NB4 (cell line): ENCODE data around the gene TSPAN4.

Experiments
- DNase-seq: peaks from one replicate; pipeline ENCODE4 v3.0.0; 2010; ENCODE audit warnings: low read depth
- H3K4me3 ChIP-seq: one replicate; pipeline ENCODE4 v1.5.1; 2011; ENCODE audit warnings: mild to moderate bottlenecking, low read depth, low read length, moderate library complexity
- MYC ChIP-seq: IDR thresholded peaks from 2 replicates; pipeline ENCODE4 v1.6.1; 2011; ENCODE audit warnings: low read depth, low read length
- POLR2A ChIP-seq: IDR thresholded peaks from 2 replicates; pipeline ENCODE4 v1.6.1; 2011; ENCODE audit warnings: mild to moderate bottlenecking; ENCODE audit not compliant: insufficient read length; ENCODE audit errors: extremely low read depth
- TF ChIP-seq, protein P1 (sequence below): IDR thresholded peaks from 2 replicates; pipeline ENCODE4 v1.6.1; 2011; ENCODE audit warnings: low read depth, low read length
- TF ChIP-seq, protein P2 (sequence below): IDR thresholded peaks from one replicate; pipeline ENCODE4 v1.5.1; 2012; ENCODE audit warnings: low read depth, low read length

TSPAN4 gene

DNA sequence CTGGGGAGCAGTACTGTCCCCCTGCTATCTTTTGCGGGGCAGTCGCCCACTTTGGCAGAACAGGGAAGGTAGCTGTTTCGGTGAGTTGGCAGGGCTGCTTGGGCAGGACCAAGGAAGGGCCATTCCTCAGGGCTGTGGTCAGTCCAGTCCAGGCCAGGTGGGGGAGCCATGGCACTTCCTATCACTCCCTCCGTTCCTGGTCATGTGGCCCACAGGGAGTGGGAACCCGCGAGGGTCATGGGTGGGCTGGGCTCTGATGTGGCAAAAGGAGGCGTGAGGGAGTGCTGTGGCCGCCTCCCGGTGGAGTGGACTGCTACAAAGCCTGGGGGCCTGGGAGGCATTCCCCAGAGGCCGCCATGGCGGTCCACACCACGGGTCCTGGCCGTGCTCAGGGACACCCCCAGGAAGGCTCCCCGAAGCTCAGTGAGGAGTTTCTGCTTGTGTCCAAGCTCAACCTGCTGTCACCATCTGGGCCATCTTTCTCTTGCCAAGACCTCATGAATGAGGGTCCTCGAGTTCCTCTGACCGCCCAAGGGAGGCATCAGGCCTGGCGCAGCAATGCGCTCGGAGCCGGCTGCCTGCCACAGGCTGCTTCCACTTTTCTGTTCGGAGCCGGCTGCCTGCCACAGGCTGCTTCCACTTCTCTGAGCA lies 56.0 kb downstream of the TSPAN4 start:
- no peak overlapping the region for H3K4me3 ChIP-seq
- DNase-seq: no peak
- TF ChIP-seq, protein P1, sequence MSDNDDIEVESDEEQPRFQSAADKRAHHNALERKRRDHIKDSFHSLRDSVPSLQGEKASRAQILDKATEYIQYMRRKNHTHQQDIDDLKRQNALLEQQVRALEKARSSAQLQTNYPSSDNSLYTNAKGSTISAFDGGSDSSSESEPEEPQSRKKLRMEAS: no peak
- TF ChIP-seq MYC (no peak), POLR2A (no peak)
- TF ChIP-seq, protein P2, sequence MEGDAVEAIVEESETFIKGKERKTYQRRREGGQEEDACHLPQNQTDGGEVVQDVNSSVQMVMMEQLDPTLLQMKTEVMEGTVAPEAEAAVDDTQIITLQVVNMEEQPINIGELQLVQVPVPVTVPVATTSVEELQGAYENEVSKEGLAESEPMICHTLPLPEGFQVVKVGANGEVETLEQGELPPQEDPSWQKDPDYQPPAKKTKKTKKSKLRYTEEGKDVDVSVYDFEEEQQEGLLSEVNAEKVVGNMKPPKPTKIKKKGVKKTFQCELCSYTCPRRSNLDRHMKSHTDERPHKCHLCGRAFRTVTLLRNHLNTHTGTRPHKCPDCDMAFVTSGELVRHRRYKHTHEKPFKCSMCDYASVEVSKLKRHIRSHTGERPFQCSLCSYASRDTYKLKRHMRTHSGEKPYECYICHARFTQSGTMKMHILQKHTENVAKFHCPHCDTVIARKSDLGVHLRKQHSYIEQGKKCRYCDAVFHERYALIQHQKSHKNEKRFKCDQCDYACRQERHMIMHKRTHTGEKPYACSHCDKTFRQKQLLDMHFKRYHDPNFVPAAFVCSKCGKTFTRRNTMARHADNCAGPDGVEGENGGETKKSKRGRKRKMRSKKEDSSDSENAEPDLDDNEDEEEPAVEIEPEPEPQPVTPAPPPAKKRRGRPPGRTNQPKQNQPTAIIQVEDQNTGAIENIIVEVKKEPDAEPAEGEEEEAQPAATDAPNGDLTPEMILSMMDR: no peak

DNA sequence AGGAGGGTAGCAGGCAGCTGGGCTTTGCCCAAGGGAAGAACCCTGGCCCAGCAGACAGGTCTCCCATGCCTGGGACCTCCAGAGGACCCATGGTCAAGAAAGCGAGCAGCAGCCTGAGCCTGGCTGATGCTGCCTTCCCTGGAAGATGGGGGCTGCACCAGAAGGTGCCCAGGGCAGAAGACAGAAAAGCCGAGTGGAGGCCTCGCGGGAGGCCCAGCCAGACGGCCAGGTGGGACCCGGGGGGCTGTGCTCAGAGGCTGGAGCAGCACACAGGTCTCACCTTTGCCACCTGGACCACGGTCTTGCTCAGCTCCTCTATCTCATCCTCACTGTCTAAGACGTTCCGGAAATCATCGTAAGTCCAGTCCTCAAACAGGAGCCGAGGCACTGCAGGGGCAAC lies 57.1 kb downstream of the TSPAN4 start:
- no peak overlapping the region for H3K4me3 ChIP-seq
- DNase-seq: no peak
- TF ChIP-seq MYC: no peak
- TF ChIP-seq, protein P1: no peak
- TF ChIP-seq, protein P2: no peak
- TF ChIP-seq POLR2A: no peak

DNA sequence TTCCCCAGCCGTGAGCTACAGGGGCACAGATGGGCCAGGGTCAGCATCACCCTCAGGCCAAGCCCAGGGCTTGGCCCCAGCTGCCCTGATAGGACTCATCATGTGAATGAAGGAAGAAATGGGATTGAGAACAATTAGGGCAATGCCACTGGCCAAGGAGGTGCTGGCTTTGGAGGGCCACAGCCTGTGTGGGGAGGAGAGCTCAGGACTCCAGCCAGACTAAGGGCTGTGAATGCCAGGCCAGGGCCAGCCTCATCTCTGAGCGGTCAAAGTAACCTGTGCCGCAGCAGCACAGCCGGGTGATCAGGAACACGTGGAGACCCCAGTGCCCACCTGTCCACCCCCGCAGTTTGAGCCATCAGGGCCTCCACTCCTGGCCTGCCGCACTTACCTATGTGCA lies 57.9 kb downstream of the TSPAN4 start:
- H3K4me3 ChIP-seq: no peak overlapping the region
- DNase-seq: no peak
- TF ChIP-seq POLR2A (no peak), MYC (no peak)
- TF ChIP-seq, protein P2: no peak
- TF ChIP-seq, protein P1: no peak

DNA sequence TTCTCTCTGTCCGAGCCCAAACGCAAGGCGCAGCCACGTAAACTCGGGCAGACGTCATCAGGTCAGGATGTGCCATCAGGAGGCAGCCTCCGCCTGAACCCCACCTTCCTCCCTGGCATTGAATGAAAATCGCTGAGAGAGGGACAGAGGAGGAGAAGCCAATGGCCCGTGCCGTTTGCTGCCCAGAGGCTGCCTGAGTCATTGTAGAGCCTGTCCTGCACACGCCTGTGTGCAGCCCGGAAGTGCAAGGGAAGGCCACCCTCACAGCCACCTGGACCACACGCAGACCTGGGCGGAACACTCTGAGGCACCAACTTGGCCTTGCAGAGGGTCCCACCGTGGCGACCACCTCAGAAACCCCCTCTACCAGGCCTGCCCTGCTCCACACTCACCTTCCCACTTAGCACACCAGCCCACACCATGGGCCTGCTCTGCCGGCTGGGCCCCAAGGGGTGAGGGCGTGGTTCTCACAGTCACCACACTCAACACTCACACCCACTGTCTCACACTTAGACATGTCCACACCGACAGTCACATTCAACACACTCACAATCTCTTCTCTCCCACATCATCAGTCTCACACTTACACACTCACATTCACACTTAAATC lies 58.9 kb downstream of the TSPAN4 start:
- no peak for DNase-seq
- no peak overlapping the region for H3K4me3 ChIP-seq
- TF ChIP-seq, protein P1: no peak
- TF ChIP-seq POLR2A: no peak
- no peak for TF ChIP-seq MYC
- TF ChIP-seq, protein P2: no peak

DNA sequence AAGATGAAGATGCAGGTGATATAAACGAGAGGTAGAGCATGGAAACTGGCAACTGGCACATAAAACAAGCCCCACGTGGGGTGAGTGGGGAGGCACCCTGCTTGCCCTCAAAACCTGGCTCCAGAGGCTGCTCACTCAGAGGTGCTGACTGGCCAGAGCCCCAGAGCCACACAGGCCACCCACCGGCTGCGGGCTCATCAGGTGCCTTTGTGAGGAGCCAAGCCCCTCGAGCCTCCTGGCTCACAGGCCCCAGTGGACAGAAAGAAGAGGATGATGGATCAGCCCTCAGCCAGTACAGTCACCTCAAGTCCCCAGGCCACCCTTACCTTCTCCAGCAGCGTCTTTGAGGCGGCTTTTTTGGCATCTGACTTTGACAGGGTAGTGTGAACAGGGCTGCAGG lies 61.7 kb downstream of the TSPAN4 start:
- no peak overlapping the region for H3K4me3 ChIP-seq
- no peak for TF ChIP-seq POLR2A
- TF ChIP-seq, protein P1: no peak
- TF ChIP-seq, protein P2: no peak
- no peak for TF ChIP-seq MYC
- DNase-seq: no peak
